SU-DHL-6 (cell line): ENCODE data around the gene CNTN5.

Experiments used
- H2AFZ ChIP-seq: fragments of 200-600 bp; sonication (generic); 2 replicates; pipeline ENCODE4 v1.6.1; 2014; ENCODE audit warnings: low read depth, mild to moderate bottlenecking, moderate library complexity, mixed read lengths, antibody characterized with exemption, low read length; ENCODE audit not compliant: severe bottlenecking
- H3F3A ChIP-seq: fragments of 200-600 bp; shearing (Covaris generic); 2 replicates; pipeline ENCODE4 v1.6.0; 2016; ENCODE audit warnings: antibody characterized with exemption, mild to moderate bottlenecking; ENCODE audit not compliant: insufficient read depth
- H3K27ac ChIP-seq: fragments of 200-600 bp; sonication (generic); 2 replicates; pipeline ENCODE4 v1.5.1; 2016; ENCODE audit warnings: low read depth, mild to moderate bottlenecking, low read length, moderate library complexity, mixed read lengths
- H3K27me3 ChIP-seq: fragments of 200-600 bp; sonication (generic), shearing (Covaris generic); 2 replicates; pipeline ENCODE4 v1.6.0; 2014; ENCODE audit warnings: mild to moderate bottlenecking, low read length
- H3K36me3 ChIP-seq: fragments of 200-600 bp; sonication (generic); 2 replicates; pipeline ENCODE4 v1.6.1; 2014; ENCODE audit warnings: mild to moderate bottlenecking, low read length, mixed read lengths
- H3K4me2 ChIP-seq: fragments of 300-600, 200-600 bp; shearing (Covaris generic), sonication (generic); 2 replicates; pipeline ENCODE4 v1.6.0; 2014; ENCODE audit warnings: low read length, low read depth, mild to moderate bottlenecking; ENCODE audit not compliant: poor library complexity, severe bottlenecking
- H3K4me3 ChIP-seq: fragments of 200-600 bp; sonication (generic); 2 replicates; pipeline ENCODE4 v1.5.1; 2014; ENCODE audit warnings: antibody characterized with exemption, low read length, mild to moderate bottlenecking, mixed read lengths; ENCODE audit not compliant: insufficient read depth, poor library complexity, severe bottlenecking
- H3K79me2 ChIP-seq: fragments of 200-600 bp; sonication (generic); 2 replicates; pipeline ENCODE4 v1.6.1; 2014; ENCODE audit warnings: mild to moderate bottlenecking, low read length, moderate library complexity; ENCODE audit not compliant: insufficient read depth
- H3K9ac ChIP-seq: fragments of 200-600 bp; sonication (generic); 2 replicates; pipeline ENCODE4 v1.7.0; 2014; ENCODE audit warnings: mild to moderate bottlenecking, low read length
- H3K9me2 ChIP-seq: fragments of 200-600 bp; sonication (generic); replicated peaks from 2 replicates; pipeline ENCODE4 v1.6.1; 2014; ENCODE audit warnings: low read length; ENCODE audit not compliant: insufficient read depth
- H3K9me3 ChIP-seq: fragments of 200-600 bp; sonication (generic); 2 replicates; pipeline ENCODE4 v1.6.1; 2014; ENCODE audit warnings: low read length, mixed read lengths; ENCODE audit not compliant: insufficient read depth
- H4K20me1 ChIP-seq: fragments of 200-600 bp; sonication (generic); 2 replicates; pipeline ENCODE4 v1.6.1; 2014; ENCODE audit warnings: low read depth, mild to moderate bottlenecking, antibody characterized with exemption, low read length, moderate library complexity, mixed read lengths
- EZH2phosphoT487 ChIP-seq: fragments of 200-600 bp; sonication (generic), shearing (Covaris generic); conservative IDR thresholded peaks from 2 replicates; pipeline ENCODE4 v1.6.1; 2018; ENCODE audit warnings: mild to moderate bottlenecking, antibody characterized with exemption, low read length, moderate library complexity, mixed read lengths
- TF ChIP-seq, protein P1 (sequence below): fragments of 200-600 bp; sonication (generic); IDR thresholded peaks from one replicate; pipeline ENCODE4 v1.5.1; 2017; ENCODE audit warnings: antibody characterized with exemption, mild to moderate bottlenecking, low read length, moderate library complexity; ENCODE audit not compliant: insufficient read depth, poor library complexity, severe bottlenecking

The CNTN5 gene

GRCh38 chr11:100338144-100338840 is 1317.5 kb downstream of the CNTN5 start:
- no peaks in the 10 kb centered on the region for H3K79me2 ChIP-seq
- TF ChIP-seq EZH2phosphoT487, result no peak
- TF ChIP-seq, protein P1, sequence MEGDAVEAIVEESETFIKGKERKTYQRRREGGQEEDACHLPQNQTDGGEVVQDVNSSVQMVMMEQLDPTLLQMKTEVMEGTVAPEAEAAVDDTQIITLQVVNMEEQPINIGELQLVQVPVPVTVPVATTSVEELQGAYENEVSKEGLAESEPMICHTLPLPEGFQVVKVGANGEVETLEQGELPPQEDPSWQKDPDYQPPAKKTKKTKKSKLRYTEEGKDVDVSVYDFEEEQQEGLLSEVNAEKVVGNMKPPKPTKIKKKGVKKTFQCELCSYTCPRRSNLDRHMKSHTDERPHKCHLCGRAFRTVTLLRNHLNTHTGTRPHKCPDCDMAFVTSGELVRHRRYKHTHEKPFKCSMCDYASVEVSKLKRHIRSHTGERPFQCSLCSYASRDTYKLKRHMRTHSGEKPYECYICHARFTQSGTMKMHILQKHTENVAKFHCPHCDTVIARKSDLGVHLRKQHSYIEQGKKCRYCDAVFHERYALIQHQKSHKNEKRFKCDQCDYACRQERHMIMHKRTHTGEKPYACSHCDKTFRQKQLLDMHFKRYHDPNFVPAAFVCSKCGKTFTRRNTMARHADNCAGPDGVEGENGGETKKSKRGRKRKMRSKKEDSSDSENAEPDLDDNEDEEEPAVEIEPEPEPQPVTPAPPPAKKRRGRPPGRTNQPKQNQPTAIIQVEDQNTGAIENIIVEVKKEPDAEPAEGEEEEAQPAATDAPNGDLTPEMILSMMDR, result no peak
- H3K27ac ChIP-seq, result no peak overlapping the region
- H3K4me2 ChIP-seq, result no peak overlapping the region
- no peak overlapping the region for H3K9ac ChIP-seq
- no peaks in the 10 kb centered on the region for H3F3A ChIP-seq
- H3K9me3 ChIP-seq, result no peaks in the 10 kb centered on the region
- no peak overlapping the region for H2AFZ ChIP-seq
- no peaks in the 10 kb centered on the region for H3K36me3 ChIP-seq
- H4K20me1 ChIP-seq, result no peaks in the 10 kb centered on the region
- H3K9me2 ChIP-seq, result no peaks in the 10 kb centered on the region
- H3K4me3 ChIP-seq, result no peak overlapping the region
- H3K27me3 ChIP-seq, result no peaks in the 10 kb centered on the region

DNA sequence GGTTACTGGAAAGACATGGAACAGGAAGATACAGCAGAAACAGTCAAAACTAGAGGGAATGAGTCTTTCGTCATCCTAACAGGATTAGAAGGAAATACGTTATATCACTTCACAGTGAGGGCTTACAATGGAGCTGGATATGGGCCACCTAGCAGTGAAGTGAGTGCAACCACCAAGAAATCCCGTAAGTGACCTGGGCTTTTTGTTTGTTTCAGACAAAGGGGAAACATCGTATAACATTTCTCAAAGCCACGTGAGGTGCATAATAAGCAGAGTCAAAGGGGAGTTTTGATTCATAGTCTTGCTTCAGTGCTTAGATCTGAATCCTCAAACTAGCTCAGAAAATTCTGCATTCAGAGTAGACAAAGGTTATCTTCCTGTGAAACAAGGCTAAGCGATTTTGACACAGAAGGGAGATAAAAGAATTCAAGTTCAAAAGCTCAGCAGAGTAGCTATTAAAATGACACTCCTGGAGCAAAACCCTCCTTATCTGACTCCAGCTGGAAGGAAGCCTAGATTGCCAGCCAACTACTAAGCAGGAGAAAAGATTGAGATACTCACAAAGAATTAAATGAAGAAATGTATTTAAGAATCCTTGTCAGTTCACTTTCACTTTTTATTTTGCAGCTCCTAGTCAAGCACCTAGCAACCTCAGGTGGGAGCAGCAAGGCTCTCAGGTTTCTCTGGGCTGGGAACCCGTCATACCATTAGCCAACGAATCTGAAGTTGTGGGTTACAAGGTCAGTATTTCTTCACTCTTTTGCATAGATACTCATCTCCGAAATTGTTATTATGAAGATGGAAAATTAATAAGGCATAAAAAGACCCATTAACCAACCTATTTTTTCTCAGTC is 1319.9 kb downstream of the CNTN5 start:
- no peak overlapping the region for H3K4me3 ChIP-seq
- no peaks in the 10 kb centered on the region for H3K79me2 ChIP-seq
- no peak overlapping the region for H2AFZ ChIP-seq
- H3K4me2 ChIP-seq, result no peak overlapping the region
- H4K20me1 ChIP-seq, result no peaks in the 10 kb centered on the region
- no peaks in the 10 kb centered on the region for H3K27me3 ChIP-seq
- TF ChIP-seq, protein P1, result no peak
- TF ChIP-seq EZH2phosphoT487, result no peak
- H3K9me3 ChIP-seq, result no peaks in the 10 kb centered on the region
- no peaks in the 10 kb centered on the region for H3K36me3 ChIP-seq
- H3K9ac ChIP-seq, result no peak overlapping the region
- H3F3A ChIP-seq, result no peaks in the 10 kb centered on the region
- no peak overlapping the region for H3K27ac ChIP-seq
- no peaks in the 10 kb centered on the region for H3K9me2 ChIP-seq

DNA sequence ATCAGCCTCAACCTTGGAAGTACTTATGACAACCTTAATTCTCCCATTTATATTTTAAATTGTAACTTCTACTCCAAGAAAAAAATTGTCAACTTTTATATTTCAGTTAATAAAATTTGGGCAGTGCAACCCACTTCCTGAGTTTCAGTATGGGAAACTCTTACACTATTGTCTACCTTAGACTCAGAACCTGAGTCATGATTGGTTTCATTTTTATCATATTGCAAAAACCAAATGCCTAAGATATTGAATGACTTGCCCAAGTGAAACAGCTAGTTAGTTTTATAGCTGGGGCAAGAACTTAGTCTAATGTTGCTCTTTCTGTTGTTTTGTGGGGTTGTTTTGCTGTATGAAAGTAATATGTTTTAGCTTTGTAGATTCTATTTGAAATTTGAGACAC is 1332.3 kb downstream of the CNTN5 start:
- no peak overlapping the region for H2AFZ ChIP-seq
- H3K9me3 ChIP-seq, result no peaks in the 10 kb centered on the region
- H3K79me2 ChIP-seq, result no peaks in the 10 kb centered on the region
- no peaks in the 10 kb centered on the region for H3K36me3 ChIP-seq
- no peak overlapping the region for H3K4me2 ChIP-seq
- no peaks in the 10 kb centered on the region for H3F3A ChIP-seq
- no peaks in the 10 kb centered on the region for H4K20me1 ChIP-seq
- no peak overlapping the region for H3K9ac ChIP-seq
- H3K27me3 ChIP-seq, result no peaks in the 10 kb centered on the region
- TF ChIP-seq EZH2phosphoT487, result no peak
- TF ChIP-seq, protein P1, result no peak
- H3K4me3 ChIP-seq, result no peak overlapping the region
- no peak overlapping the region for H3K27ac ChIP-seq
- H3K9me2 ChIP-seq, result no peaks in the 10 kb centered on the region
